ENCODE results near the gene ARSD.
A peak's percentile ranks its signal among the peaks of the same experiment; 100 is the strongest.
"Not testable (repeated sequence)": the region's sequence is repeated elsewhere in the genome, so short reads cannot be mapped to it uniquely, and the experiment has no call there.

Gene ARSD

GRCh38 chrX:2928583-2929434, at the start of gene ARSD:
TSS of gene ARSD (minus strand) at chrX:2929339. CDS start at chrX:2929275, 64 bp downstream.
- peak; percentile 69 for DNase-seq (ENCODE audit: low read depth)

DNA sequence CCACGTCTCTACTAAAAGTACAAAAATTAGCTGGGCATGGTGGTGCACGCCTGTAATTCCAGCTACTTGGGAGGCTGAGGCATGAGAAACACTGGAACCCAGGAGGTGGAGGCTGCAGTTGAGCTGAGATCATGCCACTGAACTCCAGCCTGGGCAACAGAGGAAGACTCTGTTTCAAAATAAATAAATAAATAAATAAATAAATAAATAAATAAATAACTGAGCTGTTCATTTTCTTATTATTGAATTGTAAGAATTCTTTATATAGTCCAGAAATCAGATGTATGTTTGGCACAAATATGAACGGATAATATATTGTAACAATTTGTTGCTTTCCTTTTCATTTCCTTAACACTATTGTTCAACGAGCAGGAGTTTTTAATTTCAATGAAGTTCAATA, 49.5 kb upstream of the ARSD start:
- not testable (repeated sequence) for DNase-seq (ENCODE audit: low read depth)

DNA sequence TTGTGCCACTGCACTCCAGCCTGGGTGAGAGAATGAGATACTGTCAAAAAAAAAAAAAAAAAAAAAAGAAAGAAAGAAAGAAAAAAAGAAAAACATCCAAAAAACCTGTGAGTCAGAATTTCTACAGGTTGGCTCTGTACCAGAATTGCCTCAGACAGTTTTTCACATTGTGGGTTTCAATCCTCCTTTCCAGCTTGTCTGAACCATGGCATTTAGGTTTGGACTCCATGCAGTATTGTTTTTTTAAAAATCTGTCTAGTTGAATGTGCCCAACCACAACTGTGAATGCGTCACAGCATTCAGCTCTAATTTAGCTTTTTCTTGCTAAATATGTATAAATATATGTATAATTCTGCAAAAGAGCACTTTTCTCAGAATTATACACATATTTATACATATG, 45.8 kb upstream of the ARSD start:
- DNase-seq (ENCODE audit: low read depth), result no peak

GRCh38 chrX:2972391-2972790, 43.3 kb upstream of the ARSD start:
- DNase-seq (ENCODE audit: low read depth), result no peak

GRCh38 chrX:2969021-2969420, 39.9 kb upstream of the ARSD start:
- DNase-seq (ENCODE audit: low read depth), result no peak

GRCh38 chrX:2967998-2968909, 39.1 kb upstream of the ARSD start:
- peak; percentile 20 for DNase-seq (ENCODE audit: low read depth)

GRCh38 chrX:2967584-2967983, 38.4 kb upstream of the ARSD start:
- no peak for DNase-seq (ENCODE audit: low read depth)

- no peak for DNase-seq (ENCODE audit: low read depth)
These were observed 37.9 kb upstream of the ARSD start for GRCh38 chrX:2967012-2967411.

- no peak for DNase-seq (ENCODE audit: low read depth)
These were observed 36.8 kb upstream of the ARSD start for GRCh38 chrX:2965965-2966364.

- peak; percentile 4 for DNase-seq (ENCODE audit: low read depth)
These were observed 35.1 kb upstream of the ARSD start for GRCh38 chrX:2963992-2964794.

DNA sequence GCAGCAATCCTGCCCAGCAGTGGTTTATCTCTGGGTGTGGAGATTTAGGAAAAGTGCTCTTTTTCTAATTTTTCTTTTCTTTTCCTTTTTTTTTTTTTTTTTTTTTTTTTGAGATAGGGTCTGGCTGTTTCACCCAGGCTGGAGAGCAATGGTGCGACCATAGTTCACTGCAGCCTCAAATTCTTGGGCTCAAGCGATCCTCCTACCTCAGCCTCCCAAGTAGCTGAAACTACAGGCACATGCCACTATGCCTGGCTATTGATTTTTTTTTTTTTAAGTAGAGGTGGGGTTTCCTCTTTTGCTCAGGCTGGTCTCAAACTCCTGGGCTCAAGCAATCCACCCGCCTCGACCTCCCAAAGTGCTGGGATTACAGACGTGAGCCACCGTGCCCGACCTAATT, 34.3 kb upstream of the ARSD start:
- not testable (repeated sequence) for DNase-seq (ENCODE audit: low read depth)

DNA sequence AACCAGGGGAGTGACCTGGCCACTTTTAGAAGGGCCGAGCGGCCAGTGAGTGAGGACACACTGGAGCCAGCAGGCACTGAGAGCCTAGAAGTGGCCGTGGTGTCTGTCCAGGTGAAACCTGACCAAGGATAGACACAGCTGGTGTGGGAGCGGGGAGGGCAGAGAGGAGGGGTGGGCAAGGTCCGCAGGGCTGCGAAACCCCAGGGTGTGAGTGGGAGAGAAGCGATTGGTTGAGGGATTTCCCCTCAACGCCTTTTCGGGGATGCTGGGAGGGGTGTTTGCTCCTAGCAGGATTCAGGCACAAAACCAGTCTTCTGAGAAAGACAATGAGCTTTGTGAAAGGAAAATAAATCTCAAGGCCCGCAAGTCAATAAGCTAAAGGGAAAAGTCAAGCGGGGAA, 33.2 kb upstream of the ARSD start:
- DNase-seq (ENCODE audit: low read depth), result no peak

DNA sequence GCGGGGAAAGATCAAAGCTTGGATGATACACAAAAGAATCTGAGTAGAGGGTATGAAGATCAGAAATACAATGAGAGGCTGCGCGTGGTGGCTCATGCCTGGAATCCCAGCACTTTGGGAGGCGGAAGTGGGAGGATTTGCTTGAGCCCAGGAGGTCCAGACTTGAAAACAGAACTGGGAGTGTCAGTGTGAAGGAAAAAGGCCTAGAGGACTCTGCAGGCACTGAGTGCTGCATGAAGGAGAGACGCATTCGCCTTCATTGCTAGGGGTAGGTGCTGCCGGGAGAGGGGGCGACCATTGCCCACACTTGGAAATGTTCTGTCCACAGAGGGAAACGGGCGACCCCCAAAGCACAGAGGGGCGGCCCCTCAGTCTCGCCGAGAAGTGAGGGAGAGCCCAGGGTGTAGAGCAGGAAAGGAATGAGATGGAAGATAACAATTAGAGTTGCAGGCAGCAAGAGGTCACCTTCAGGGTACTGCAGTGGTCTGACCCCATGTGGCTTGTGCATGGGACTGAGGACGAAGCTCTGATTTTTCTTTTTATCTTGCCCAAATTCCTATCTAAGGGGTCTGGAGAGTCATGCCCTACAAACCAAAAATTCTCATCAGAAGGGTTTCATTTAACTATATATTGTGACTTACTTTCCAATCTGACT, 31.8 kb upstream of the ARSD start:
- DNase-seq (ENCODE audit: low read depth), result no peak

- DNase-seq (ENCODE audit: low read depth), result no peak
These were observed 29.1 kb upstream of the ARSD start for GRCh38 chrX:2958199-2958598.

DNA sequence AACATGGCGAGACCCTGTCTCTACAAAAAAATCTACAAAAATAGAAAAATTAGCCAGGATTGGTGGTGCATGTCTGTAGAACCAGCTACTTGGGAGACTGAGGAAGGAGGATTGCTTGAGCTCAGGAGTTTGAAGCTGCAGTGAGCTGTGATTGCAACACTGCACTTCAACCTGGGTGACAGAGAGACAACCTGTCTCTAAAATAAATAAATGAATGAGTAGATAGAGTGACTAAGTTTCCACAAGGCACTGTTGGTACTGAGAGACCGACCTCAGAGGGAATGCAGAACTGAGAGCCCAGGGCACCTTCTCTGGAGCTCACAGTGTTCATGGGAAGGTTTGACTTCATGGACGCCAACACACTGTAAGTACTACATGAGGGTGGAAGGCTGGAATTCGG, 26.7 kb upstream of the ARSD start:
- no peak for DNase-seq (ENCODE audit: low read depth)

DNA sequence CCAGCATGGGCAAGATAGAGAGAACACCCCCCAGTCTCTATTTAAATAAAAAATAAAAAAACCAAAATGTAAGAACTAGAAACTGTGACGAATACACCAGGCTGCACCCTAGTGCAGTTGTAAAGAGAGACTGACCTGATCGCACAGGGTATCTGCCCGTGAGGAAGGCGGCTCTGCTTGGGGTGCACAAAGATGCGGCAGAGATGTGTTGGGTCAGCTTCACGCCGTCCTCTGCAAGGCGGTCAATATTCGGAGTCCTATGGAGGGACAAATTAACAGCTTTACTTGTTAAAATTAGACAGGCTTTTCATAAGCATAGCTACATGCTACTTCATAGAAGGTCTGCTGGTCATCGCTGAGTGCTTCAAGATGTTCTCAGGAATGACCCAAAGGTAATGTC, 26.1 kb upstream of the ARSD start:
- no peak for DNase-seq (ENCODE audit: low read depth)

DNA sequence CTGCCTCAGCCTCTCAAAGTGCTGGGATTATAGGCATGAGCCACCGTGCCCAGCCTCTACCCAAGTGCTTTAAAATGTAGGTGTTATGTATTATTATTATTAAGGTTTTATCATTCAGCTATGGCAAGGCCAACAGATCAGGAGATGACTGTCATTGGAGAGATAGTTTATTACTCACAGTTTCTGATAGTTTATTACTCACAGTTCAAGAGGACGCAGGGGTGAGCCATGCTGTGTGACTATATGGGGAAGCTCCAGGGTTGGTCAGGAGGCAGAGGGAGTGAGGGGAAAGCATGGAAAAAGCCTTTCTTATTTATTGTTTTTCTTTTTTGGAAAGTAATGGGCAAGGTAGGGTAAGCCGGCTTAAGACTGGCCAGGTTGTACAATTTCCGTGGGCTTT, 25.4 kb upstream of the ARSD start:
- no peak for DNase-seq (ENCODE audit: low read depth)

DNA sequence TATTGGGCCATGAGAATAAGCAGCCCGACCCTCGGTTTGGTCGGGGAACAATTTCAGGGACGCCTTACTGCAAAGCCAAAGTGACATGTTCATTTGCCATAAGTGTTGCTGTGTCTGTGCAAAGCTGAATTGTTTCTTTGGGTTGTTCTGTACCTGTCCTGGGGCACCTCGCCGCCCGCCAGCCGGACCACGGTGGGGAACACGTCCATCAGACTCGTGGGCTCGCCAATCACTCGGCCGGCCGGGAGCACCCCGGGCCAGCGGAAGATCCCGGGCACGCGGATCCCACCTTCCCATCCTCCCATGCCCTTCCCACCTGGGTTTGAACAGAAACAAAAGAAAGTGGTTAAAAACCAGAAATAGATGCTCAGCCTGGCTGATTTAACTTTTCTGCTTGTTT, 8.8 kb upstream of the ARSD start:
- DNase-seq (ENCODE audit: low read depth), result not testable (repeated sequence)

- no peak for DNase-seq (ENCODE audit: low read depth)
These were observed 5.9 kb upstream of the ARSD start for GRCh38 chrX:2934715-2935710.

DNA sequence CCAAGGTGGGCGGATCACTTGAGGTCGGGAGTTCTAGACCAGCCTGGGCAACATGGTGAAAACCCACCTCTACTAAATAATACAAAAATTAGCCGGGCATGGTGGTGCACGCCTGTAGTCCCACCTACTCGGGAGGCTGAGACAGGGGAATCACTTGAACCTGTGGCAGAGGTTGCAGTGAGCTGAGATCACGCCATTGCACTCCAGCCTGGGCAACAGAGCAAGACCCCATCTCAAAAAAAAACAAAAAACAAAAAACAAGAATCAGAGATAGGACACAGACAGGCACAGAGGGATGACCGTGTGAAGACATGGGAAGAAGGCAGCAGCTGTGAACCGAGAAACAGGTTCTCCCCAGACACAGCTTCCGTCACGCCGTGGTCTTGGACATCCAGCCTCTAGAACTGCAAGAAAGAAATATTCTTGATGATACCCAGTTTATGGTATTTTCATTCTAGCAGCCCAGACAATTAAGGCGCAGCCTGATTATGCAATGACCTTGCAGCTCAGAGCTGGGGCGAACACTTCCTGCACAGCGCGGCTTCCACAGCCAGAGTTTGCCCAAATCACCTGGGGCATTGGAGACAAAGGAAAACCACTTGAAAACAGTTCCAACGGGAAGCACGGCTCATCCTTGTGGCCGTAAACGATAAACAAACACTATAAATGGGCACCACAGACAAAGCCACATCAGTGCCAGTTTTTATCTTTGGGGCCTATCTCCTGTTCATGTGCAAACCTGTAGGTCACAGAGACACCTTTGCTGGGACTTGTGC, 4.2 kb upstream of the ARSD start:
- no peak for DNase-seq (ENCODE audit: low read depth)
